Esophagus squamous epithelium (tissue), 4 donors: ENCODE measurements around the gene NDUFA13.

ENCODE experiments used
- CTCF ChIP-seq, 6 experiments: fragments of 450-650 bp in 4 of 6; fragments of 200-600 bp in 2 of 6; sonication (generic) in 2 of 6; IDR thresholded peaks; one replicate each; pipeline ENCODE4 v1.5.1; 2016 to 2019; ENCODE audit warnings: antibody characterized with exemption in 6 of 6, mild to moderate bottlenecking in 4 of 6, moderate library complexity in 4 of 6
- POLR2A ChIP-seq, 4 donors: fragments of 450-650 bp; IDR thresholded peaks; one replicate each; pipeline ENCODE4 v1.6.1; 2017; ENCODE audit warnings: antibody characterized with exemption in 4 of 4, mild to moderate bottlenecking in 4 of 4, moderate library complexity in 3 of 4

GRCh38 chr19:19551853-19552192, 35.8 kb downstream of the NDUFA13 start:
- no peak for TF ChIP-seq CTCF (IDR thresholded peaks at IDR 0.05)
- TF ChIP-seq POLR2A (IDR thresholded peaks at IDR 0.05): no peak
